ENCODE measurements around the gene GRIK3. TPM values are rescaled to one million over a fixed set of nuclear protein-coding genes. Genes with fewer than 3 reads are reported as not detected.

Gene GRIK3
- total and polyA plus RNA-seq, 12 donors: 0.09 to 3.1 (median 0.69) TPM

DNA sequence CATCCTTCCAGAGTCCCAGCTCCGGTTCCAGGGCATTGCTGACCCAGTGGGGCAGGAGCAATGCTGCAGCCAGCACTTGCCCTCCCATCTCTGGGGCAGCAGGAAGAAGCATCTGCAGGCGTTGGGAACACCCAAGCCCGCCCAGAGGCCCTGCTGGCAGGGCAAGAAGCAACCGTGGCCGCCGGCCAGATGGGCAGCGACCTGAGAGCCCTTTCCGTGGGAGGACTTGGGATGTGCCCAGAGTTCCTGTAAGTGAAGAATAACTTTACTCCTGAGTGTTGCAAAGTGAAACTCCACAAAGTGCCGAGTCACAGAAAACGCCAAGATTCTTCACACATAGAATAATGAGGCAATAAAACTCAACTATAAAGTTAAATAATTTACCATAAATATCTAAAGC, 46.0 kb downstream of the GRIK3 start:
- H3K4me3 ChIP-seq: no peak overlapping the region
- no peak for DNase-seq
- no peaks in the 10 kb centered on the region for H3K4me1 ChIP-seq (replicated peaks in 1 of 2)
- no peaks in the 10 kb centered on the region for H3K27me3 ChIP-seq
- no peaks in the 10 kb centered on the region for H3K9me3 ChIP-seq (replicated peaks in 1 of 3)
- TF ChIP-seq, protein P1, sequence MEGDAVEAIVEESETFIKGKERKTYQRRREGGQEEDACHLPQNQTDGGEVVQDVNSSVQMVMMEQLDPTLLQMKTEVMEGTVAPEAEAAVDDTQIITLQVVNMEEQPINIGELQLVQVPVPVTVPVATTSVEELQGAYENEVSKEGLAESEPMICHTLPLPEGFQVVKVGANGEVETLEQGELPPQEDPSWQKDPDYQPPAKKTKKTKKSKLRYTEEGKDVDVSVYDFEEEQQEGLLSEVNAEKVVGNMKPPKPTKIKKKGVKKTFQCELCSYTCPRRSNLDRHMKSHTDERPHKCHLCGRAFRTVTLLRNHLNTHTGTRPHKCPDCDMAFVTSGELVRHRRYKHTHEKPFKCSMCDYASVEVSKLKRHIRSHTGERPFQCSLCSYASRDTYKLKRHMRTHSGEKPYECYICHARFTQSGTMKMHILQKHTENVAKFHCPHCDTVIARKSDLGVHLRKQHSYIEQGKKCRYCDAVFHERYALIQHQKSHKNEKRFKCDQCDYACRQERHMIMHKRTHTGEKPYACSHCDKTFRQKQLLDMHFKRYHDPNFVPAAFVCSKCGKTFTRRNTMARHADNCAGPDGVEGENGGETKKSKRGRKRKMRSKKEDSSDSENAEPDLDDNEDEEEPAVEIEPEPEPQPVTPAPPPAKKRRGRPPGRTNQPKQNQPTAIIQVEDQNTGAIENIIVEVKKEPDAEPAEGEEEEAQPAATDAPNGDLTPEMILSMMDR (IDR thresholded peaks at IDR 0.05): no peak
- TF ChIP-seq POLR2A (IDR thresholded peaks at IDR 0.05): no peak
- intact Hi-C loops (cut with DNase I): no loop called here
- H3K27ac ChIP-seq: no peak overlapping the region
- no peaks in the 10 kb centered on the region for H3K36me3 ChIP-seq (replicated peaks in 1 of 2)
- 61 to 73% (median 69%) methylated on average over 7 to 10 of the region's 10 CpGs for WGBS, 4 donors

- TF ChIP-seq, protein P1 (IDR thresholded peaks at IDR 0.05): no peak
- no peak for TF ChIP-seq POLR2A (IDR thresholded peaks at IDR 0.05)
- 74 to 100% (median 89%) methylated on average over 1 to 2 of the region's 2 CpGs for WGBS, 4 donors
- intact Hi-C loops (cut with DNase I): no loop called here
- H3K4me1 ChIP-seq (replicated peaks in 1 of 2): no peaks in the 10 kb centered on the region
- H3K9me3 ChIP-seq (replicated peaks in 1 of 3): no peaks in the 10 kb centered on the region
- H3K4me3 ChIP-seq: no peak overlapping the region
- H3K36me3 ChIP-seq (replicated peaks in 1 of 2): no peaks in the 10 kb centered on the region
- no peaks in the 10 kb centered on the region for H3K27me3 ChIP-seq
- H3K27ac ChIP-seq: no peak overlapping the region
- no peak for DNase-seq
These were observed 47.0 kb downstream of the GRIK3 start for GRCh38 chr1:36987276-36987675.

DNA sequence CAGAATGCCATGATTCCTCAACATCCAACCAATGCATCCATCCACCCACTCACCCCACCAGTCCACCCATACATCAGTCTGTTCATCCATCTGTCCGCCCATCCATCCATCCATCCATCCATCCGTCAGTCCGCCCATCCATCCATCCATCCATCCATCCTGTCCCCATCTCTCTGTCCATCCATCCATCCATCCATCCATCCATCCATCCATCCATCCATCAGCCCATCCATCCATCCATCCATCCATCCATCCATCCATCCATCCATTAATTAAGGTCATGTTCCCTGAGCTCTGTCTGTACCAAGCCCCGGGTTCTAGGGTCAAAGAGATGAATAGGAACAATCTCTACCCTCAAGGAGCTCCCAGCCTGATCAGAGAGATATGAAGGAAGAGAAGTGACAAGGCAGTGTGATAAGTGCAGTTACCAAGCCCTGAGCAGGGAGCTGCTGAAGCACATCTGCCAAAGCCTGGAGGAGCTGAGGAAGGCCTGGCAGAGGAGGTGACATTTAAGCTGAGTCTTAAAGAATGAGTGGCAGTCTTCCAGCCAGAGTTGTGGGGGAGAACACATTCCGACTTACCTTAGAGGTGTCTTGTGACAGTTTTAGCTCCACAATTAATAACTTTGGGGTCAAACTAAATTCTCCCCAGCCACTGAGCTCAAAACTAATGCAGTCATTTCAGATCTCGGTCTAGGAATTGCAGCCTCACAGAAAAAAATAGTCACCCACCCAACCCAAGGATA, 47.9 kb downstream of the GRIK3 start:
- 79 to 89% (median 83%) methylated on average over 6 of the region's 6 CpGs for WGBS, 4 donors
- Histone ChIP-seq H3K4me1 (replicated peaks in 1 of 2) (no peaks in the 10 kb centered on the region), H3K4me3 (no peak overlapping the region), H3K27me3 (no peaks in the 10 kb centered on the region), H3K36me3 (replicated peaks in 1 of 2) (no peaks in the 10 kb centered on the region), H3K9me3 (replicated peaks in 1 of 3) (no peaks in the 10 kb centered on the region), H3K27ac (no peak overlapping the region)
- no peak for TF ChIP-seq POLR2A (IDR thresholded peaks at IDR 0.05)
- TF ChIP-seq, protein P1 (IDR thresholded peaks at IDR 0.05): no peak
- DNase-seq: no peak
- intact Hi-C loops (cut with DNase I): no loop called here

DNA sequence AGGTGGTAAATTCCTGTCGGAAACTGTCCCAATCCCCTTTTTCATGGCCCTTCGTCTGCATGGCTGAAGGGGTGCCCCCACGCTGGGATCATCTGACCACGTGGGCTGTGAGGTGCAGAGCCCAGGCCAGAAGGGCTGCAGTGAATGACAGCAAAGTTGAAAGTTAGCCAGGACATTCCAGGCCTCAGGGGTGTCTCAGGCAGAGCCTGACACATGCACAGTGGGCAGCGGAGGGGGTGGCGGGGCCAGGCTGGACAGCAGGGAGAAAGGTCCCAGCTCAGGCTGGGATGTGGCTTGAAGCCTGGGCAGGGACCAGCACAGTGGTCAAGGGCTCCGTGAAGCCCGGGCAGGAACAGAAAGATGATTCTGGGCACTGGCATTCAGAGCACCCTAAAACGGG, 49.6 kb downstream of the GRIK3 start:
- intact Hi-C loops (cut with DNase I): no loop called here
- WGBS, 4 donors: 64 to 83% (median 74%) methylated on average over 7 to 9 of the region's 9 CpGs
- DNase-seq: no peak
- TF ChIP-seq POLR2A (IDR thresholded peaks at IDR 0.05): no peak
- TF ChIP-seq, protein P1 (IDR thresholded peaks at IDR 0.05): no peak
- Histone ChIP-seq H3K36me3 (replicated peaks in 1 of 2) (no peaks in the 10 kb centered on the region), H3K27ac (no peak overlapping the region), H3K4me1 (replicated peaks in 1 of 2) (no peaks in the 10 kb centered on the region), H3K9me3 (replicated peaks in 1 of 3) (no peaks in the 10 kb centered on the region), H3K27me3 (no peaks in the 10 kb centered on the region), H3K4me3 (no peak overlapping the region)
